ENCODE results near the gene SLC13A3. TPM values are rescaled to one million over a fixed set of nuclear protein-coding genes. Genes with fewer than 3 reads are reported as not detected.

Gene SLC13A3
- total RNA-seq, 3 donors from 2014 or later (not counting 1 experiment from before 2014, with no cell fraction given): 0.63 TPM; not detected in 1

DNA sequence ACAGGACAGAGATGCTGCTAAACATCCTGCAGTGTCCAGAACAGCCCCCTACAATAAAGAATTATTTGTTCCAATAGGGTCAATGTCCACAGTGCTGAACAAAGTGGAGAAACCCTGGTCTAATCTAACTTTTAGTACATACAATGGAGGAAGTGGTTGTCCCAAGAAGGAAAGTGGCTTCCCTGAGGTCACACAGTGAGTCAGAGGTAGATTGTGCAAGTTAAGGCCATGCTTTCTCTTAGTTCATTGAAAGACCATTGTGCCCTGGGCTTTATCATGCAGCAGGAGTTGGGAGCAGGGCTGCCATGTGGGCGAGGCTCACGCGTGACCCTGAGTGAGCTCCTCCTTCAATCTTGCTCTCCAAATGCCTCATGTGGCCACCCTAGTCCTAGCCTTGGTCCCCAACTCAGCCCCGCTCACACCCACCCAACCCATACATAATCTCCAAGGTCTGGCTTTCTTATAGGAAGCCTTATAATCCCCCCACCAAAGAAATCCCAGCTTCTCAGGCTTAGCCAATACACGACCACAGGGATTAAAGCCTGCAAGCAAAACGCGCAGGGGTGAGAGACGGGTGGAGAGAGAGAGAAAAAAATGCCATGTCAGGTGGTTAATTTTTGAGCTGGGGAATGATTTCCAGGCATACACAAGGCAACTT, 19.9 kb downstream of the SLC13A3 start:
- no peaks in the 10 kb centered on the region for H3K36me3 ChIP-seq (ENCODE audit: control insufficient read depth, insufficient read depth, low read length)
- H3K36me3 Mint-ChIP-seq: no peaks in the 10 kb centered on the region
- H3K4me1 Mint-ChIP-seq: peaks cover 0 to 6% of the 10 kb centered on the region in 2 donors
- H3K27ac Mint-ChIP-seq: no peak overlapping the region
- H3K4me1 ChIP-seq (ENCODE audit: control insufficient read depth, insufficient read depth, low read length): peaks cover 15% of the 10 kb centered on the region
- H3K4me3 Mint-ChIP-seq: no peak overlapping the region
- H3K9me3 Mint-ChIP-seq: peaks cover 0 to 4% of the 10 kb centered on the region in 2 donors
- no peak for TF ChIP-seq CTCF (IDR thresholded peaks at IDR 0.05)
- 84% methylated on average over 8 of the region's 8 CpGs for WGBS (ENCODE audit: insufficient coverage)
- peak; percentile 24 to 47 (median 29) for ATAC-seq
- DNase-seq: peak in 1 of 2 donors; percentile 3
- intact Hi-C loops (cut with micrococcal nuclease): no loop called here
- H3K27ac ChIP-seq (ENCODE audit: low read length): no peak overlapping the region
- no peak overlapping the region for H3K4me3 ChIP-seq (ENCODE audit: low read length)
- peaks cover 21 to 22% of the 10 kb centered on the region in 2 donors for H3K27me3 Mint-ChIP-seq (ENCODE audit: low read depth in 2 of 2)
- no peaks in the 10 kb centered on the region for H3K9me3 ChIP-seq (ENCODE audit: control insufficient read depth, insufficient read depth, low read length)
- no peaks in the 10 kb centered on the region for H3K27me3 ChIP-seq (ENCODE audit: control insufficient read depth, insufficient read depth, low read length)

DNA sequence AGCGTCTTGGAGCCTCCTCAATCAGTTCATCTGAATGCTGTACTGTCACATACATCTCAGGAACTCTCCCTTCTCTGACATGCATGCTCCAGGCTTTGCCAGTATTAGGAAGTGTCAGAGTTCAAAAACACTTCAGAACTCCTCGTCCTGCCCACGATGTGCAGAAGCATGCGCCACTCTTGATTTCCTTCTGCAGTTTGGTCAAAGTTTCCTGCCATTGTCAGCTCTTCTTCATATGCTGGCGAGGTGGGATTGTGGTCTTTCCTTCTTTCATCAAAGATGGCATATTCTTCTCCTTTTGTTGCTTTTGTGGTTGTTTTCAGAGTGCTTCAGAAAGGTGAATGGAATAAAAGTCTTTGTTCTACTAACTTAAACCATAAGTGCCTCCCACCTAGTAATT, 21.0 kb downstream of the SLC13A3 start:
- H3K27ac Mint-ChIP-seq: no peak overlapping the region
- DNase-seq (no peak), ATAC-seq (no peak)
- no peak overlapping the region for H3K4me3 Mint-ChIP-seq
- no peaks in the 10 kb centered on the region for H3K9me3 ChIP-seq (ENCODE audit: control insufficient read depth, insufficient read depth, low read length)
- 47% methylated on average over 5 of the region's 5 CpGs for WGBS (ENCODE audit: insufficient coverage)
- no peak for TF ChIP-seq CTCF (IDR thresholded peaks at IDR 0.05)
- peaks cover 19 to 22% of the 10 kb centered on the region in 2 donors for H3K27me3 Mint-ChIP-seq (ENCODE audit: low read depth in 2 of 2)
- no peaks in the 10 kb centered on the region for H3K36me3 Mint-ChIP-seq
- peaks cover 0 to 4% of the 10 kb centered on the region in 2 donors for H3K9me3 Mint-ChIP-seq
- no peak overlapping the region for H3K27ac ChIP-seq (ENCODE audit: low read length)
- H3K4me3 ChIP-seq (ENCODE audit: low read length): no peak overlapping the region
- no peaks in the 10 kb centered on the region for H3K27me3 ChIP-seq (ENCODE audit: control insufficient read depth, insufficient read depth, low read length)
- intact Hi-C loops (cut with micrococcal nuclease): no loop called here
- peaks cover 15% of the 10 kb centered on the region for H3K4me1 ChIP-seq (ENCODE audit: control insufficient read depth, insufficient read depth, low read length)
- no peaks in the 10 kb centered on the region for H3K36me3 ChIP-seq (ENCODE audit: control insufficient read depth, insufficient read depth, low read length)
- peaks cover 0 to 6% of the 10 kb centered on the region in 2 donors for H3K4me1 Mint-ChIP-seq

DNA sequence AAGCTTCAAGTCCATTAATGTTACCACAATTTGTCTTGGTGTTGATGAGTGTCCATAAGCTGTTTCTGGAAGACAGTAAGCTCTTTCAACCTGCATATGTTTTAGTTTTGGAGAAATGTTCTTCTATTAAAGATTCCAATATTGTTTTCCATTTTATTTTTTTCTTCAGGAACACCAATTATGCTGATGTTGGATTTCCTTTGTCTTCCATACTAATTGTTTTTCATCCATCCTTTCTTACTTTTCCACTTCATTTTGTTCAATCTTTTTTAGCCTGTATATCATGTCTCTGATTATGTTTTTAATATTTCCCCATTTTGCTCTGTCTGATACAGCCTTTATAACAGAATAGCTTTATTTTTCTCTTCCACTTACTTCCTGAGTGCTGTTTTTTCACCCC, 21.9 kb downstream of the SLC13A3 start:
- Histone ChIP-seq H3K27ac (ENCODE audit: low read length) (no peak overlapping the region), H3K4me1 (ENCODE audit: control insufficient read depth, insufficient read depth, low read length) (peaks cover 15% of the 10 kb centered on the region), H3K9me3 (ENCODE audit: control insufficient read depth, insufficient read depth, low read length) (peaks cover 3% of the 10 kb centered on the region), H3K27me3 (ENCODE audit: control insufficient read depth, insufficient read depth, low read length) (peaks cover 4% of the 10 kb centered on the region), H3K36me3 (ENCODE audit: control insufficient read depth, insufficient read depth, low read length) (no peaks in the 10 kb centered on the region), H3K4me3 (ENCODE audit: low read length) (no peak overlapping the region)
- Mint-ChIP-seq H3K4me1 (peaks cover 0 to 6% of the 10 kb centered on the region in 2 donors), H3K27ac (no peak overlapping the region), H3K9me3 (peaks cover under 1 to 4% of the 10 kb centered on the region in 2 donors), H3K4me3 (no peak overlapping the region), H3K27me3 (ENCODE audit: low read depth in 2 of 2) (peaks cover 22 to 26% of the 10 kb centered on the region in 2 donors), H3K36me3 (peaks cover 2% of the 10 kb centered on the region)
- intact Hi-C loops (cut with micrococcal nuclease): no loop called here
- TF ChIP-seq CTCF (IDR thresholded peaks at IDR 0.05): no peak
- DNase-seq (no peak), ATAC-seq (no peak)

DNA sequence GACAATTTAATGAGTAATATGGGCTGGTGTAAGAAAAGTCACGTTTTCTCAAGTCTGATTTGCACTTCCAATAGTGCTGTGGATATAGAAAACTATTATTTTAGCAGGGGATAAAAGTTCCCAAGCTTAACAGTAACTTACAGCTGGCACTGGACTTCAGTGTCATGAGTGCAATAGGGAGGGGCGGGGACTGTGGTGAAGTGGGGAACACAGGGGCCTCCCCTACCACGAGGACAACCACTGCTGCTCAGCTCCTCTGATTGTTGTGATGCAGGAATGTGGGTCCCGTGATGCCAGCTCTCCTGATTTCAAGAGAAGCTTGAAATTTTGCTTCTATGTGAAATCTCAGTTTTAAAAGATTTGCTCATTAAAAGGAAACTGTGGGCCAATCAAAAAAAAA, 24.0 kb downstream of the SLC13A3 start:
- H3K27me3 ChIP-seq (ENCODE audit: control insufficient read depth, insufficient read depth, low read length): peaks cover 5% of the 10 kb centered on the region
- no peaks in the 10 kb centered on the region for H3K36me3 ChIP-seq (ENCODE audit: control insufficient read depth, insufficient read depth, low read length)
- Mint-ChIP-seq H3K36me3 (peaks cover 9% of the 10 kb centered on the region), H3K27ac (no peak overlapping the region), H3K27me3 (ENCODE audit: low read depth in 2 of 2) (peaks cover 33 to 43% of the 10 kb centered on the region in 2 donors), H3K4me3 (no peak overlapping the region), H3K4me1 (peaks cover 0 to 6% of the 10 kb centered on the region in 2 donors), H3K9me3 (peaks cover 6 to 10% of the 10 kb centered on the region in 2 donors)
- peaks cover 14% of the 10 kb centered on the region for H3K4me1 ChIP-seq (ENCODE audit: control insufficient read depth, insufficient read depth, low read length)
- TF ChIP-seq CTCF (IDR thresholded peaks at IDR 0.05): no peak
- H3K9me3 ChIP-seq (ENCODE audit: control insufficient read depth, insufficient read depth, low read length): peaks cover 7% of the 10 kb centered on the region
- intact Hi-C loops (cut with micrococcal nuclease): no loop called here
- H3K4me3 ChIP-seq (ENCODE audit: low read length): no peak overlapping the region
- DNase-seq: no peak
- ATAC-seq: no peak
- no peak overlapping the region for H3K27ac ChIP-seq (ENCODE audit: low read length)
- 73% methylated on average over 4 of the region's 4 CpGs for WGBS (ENCODE audit: insufficient coverage)

Measured in natural killer cell (primary cell).